Peyer's patch (tissue), 4 donors: ENCODE results near the gene LFNG.
"Not testable (repeated sequence)": the region's sequence is repeated elsewhere in the genome, so short reads cannot be mapped to it uniquely, and the experiment has no call there.

ENCODE experiments used
- CTCF ChIP-seq, 6 experiments: fragments of 450-650 bp in 4 of 6; fragments of 200-600 bp in 2 of 6; sonication (generic) in 1 of 6; IDR thresholded peaks; one replicate each; pipeline ENCODE4 v1.5.1; 2017 to 2019; ENCODE audit warnings: antibody characterized with exemption in 6 of 6, mild to moderate bottlenecking in 3 of 6, moderate library complexity in 1 of 6
- POLR2A ChIP-seq, 2 donors: fragments of 450-650 bp; IDR thresholded peaks; one replicate each; pipeline ENCODE4 v1.5.1; 2017; ENCODE audit warnings: antibody characterized with exemption in 2 of 2, mild to moderate bottlenecking in 2 of 2, moderate library complexity in 2 of 2

GRCh38 chr7:2531796-2532110 is 12.2 kb downstream of the LFNG start:
- not testable (repeated sequence) for TF ChIP-seq CTCF, POLR2A (IDR thresholded peaks at IDR 0.05)
